Fibroblast of skin of right biceps (primary cell): ENCODE measurements around the gene NTM.

Experiments
- DNase-seq: peaks from one replicate; pipeline ENCODE4 v3.0.0-alpha.2; 2013

NTM gene

GRCh38 chr11:131942878-131943277 is 572.5 kb downstream of the NTM start:
- DNase-seq: no peak

DNA sequence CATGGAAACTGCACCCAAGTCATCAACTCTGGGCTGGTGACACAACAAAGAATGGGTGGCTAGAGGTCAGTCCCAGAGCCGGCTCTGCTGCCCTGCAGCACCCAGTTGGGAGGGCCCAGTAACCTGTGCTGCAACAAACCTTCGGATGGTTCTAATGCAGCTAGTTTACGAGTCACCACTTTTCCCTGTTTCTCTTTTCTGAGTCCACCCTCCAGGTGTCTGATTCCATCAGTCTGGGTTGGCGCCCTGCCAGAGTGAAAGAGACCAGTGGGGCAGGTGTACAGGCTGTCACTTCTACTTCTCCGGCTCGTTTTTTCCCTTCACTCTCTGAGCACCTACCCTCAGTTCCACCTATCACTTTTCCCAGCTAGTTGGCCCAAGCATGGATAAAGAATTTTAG is 572.9 kb downstream of the NTM start:
- no peak for DNase-seq

DNA sequence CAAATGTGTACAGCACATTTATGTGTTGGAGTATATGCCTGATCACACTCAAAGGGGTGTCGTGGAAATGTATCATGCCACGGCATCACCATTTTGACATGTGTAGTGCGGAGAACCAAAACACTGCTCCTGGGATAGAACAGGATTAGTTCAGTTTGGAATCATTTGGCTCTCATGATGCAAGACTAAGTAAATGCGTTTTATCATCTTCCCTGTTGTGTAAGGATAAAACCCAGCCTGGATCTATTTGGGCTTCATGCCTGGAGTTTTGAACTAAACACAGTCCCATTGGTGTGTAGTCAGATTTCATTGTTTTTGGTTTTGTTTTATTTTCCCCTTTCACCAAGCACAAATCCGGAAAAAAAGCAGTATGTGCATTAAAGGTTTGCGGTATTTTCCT is 574.3 kb downstream of the NTM start:
- DNase-seq: peak; percentile 68

DNA sequence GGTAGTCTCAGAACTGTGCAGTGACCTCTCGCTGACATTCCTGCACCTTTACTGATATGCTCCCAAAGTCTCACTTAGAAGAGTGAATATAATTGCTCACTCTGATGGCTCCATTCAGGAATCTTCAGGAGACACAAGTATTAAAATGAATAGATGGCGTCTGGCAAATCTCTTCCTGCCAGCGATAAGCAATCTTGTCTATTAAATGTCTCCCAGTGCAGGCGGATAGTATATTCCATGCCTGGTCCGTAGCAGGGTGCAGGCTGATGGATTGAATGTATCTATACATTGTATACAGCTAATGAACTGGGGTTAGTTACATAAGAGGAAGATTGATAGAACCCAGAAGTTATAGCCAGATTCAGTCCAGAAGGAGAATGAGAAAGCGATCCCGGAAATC is 575.3 kb downstream of the NTM start:
- DNase-seq: no peak

GRCh38 chr11:131947511-131947910 is 577.1 kb downstream of the NTM start:
- DNase-seq: no peak

GRCh38 chr11:131951121-131951520 is 580.7 kb downstream of the NTM start:
- no peak for DNase-seq

GRCh38 chr11:131954146-131954545 is 583.7 kb downstream of the NTM start:
- DNase-seq: no peak

DNA sequence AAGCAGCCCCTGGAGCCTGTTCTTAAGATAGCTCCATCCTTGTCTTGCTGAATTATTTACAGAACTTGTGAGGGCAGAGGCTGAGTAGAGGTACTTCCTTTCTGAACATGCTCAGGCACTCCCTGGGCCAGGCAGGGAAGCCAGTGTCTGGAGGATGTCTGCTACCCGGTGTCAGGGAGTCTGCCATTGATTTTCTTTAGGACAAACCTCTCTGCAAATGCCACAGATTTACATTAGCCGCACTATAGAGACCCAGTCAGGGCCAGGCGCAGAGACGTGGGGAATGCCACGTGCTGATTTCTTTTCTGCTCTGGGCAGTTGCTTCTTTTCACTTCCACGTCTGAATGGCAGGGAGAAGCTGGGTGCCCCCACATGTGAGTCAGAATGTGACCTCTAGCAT is 585.5 kb downstream of the NTM start:
- DNase-seq: no peak

DNA sequence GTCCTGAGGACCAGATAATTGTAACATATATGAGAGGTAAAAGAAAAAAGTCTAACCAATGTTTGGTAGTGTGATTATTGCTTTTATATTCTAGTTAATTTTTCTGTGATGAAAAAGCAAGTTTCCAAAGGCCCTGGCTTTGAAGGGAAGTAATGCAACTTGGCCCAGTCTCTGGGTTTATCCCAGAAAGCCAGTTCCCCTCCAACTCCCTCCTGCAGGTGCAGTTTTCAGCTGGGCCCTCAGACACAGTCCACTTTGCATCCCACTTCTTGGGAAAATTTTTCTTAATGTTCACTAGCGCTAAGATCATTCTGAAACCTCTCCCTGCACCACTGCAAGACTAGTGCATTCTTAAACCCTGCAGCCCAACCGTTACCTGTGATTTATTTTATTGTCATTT is 586.8 kb downstream of the NTM start:
- no peak for DNase-seq

GRCh38 chr11:131957875-131958274 is 587.5 kb downstream of the NTM start:
- DNase-seq: no peak

DNA sequence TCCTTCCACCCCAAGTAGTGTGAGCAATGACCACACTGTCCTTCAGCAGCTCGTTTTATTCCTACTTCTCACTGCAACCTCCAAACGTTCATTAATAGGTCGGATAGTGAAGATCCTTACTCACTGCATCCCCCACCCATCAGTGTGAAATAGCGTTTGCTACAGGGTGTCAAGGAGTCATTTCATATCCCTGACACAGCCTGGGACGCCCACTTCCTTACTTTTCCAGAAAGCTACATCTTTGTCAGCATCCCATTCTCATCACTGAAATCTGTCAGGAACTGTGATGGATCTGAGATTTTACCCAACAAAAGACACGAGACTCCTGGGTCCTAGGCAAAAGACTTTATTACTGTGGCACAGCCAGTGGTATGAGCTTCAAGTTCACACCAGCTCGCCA is 592.4 kb downstream of the NTM start:
- DNase-seq: no peak

- peak; percentile 29 for DNase-seq
Observed at GRCh38 chr11:131964698-131965483, 594.5 kb downstream of the NTM start.

DNA sequence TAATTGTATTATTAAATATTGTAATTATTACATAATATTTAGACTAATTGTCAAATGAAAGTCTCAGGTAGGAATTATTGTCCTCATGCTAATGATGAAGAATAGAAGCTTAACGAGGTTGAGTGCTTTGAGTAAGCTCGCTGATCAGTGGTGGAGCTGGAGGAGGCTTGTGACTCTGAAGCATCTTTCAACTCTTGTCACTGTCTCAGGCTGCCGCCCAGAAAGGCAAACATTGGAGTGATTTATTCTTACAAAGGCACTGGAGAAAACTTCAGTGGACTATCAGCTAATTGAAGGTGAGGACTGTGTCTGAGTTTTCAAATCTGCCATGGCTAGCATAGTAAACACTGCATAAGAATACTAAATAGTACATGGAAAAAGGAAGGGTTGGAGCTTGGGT is 595.1 kb downstream of the NTM start:
- no peak for DNase-seq

GRCh38 chr11:131966667-131967066 is 596.3 kb downstream of the NTM start:
- DNase-seq: no peak

DNA sequence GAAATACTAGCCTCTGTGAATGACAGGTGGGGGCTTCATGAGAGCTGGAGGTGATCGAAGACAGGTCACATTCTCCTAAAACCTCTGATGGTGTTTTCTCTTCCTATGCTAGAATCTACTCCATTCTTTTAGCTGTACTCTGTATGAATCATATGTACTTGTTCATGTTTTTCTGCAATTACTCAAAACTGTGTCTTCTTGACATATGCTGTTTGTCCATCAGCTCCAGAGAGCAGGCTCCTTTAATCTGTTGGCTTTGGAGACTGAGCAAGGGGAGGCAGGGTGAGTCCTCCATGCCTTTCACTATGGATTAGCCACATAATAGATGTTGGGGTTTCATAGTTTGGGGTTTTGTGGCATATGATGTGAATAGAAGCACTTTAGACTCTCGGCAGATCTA is 598.8 kb downstream of the NTM start:
- no peak for DNase-seq

DNA sequence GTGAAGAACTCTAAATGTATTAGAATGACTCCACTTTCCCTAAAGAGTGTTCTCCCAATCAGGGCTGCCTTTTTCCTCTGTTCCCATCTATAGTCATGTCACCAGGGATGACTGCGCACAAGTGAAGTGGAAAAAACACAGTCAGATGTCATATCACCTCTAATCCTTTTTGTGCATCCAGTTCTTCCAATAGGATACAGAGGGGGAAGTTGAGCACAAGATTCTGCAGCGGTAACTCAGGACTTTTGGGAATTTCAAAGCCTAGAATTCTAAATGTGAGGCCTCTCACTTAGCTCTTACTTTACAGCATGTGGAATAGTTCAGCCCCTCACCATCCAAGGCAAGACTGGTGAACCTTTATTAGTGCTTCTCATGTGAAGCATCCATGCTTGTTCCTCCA is 602.6 kb downstream of the NTM start:
- DNase-seq: no peak

- DNase-seq: no peak
Observed at GRCh38 chr11:131975619-131976018, 605.2 kb downstream of the NTM start.

DNA sequence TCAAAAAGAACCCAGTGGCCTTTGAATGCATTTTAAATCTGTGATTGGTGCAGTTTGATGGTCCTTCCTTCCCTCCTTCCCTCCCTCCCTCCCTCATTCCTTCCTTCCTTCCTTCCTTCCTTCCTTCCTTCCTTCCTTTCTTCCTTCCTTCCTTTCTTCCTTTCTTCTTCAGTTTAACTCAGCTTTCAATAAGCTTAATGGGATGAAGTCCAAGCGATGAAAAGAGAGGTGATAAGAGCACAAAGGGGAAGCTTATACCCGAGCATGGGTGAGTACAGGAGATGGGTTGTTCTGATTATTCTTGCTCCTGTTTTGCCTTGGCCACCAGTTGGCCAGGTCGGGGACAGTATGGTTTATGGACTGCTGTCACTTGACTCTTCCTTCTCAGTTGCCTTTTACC is 605.6 kb downstream of the NTM start:
- DNase-seq: no peak

DNA sequence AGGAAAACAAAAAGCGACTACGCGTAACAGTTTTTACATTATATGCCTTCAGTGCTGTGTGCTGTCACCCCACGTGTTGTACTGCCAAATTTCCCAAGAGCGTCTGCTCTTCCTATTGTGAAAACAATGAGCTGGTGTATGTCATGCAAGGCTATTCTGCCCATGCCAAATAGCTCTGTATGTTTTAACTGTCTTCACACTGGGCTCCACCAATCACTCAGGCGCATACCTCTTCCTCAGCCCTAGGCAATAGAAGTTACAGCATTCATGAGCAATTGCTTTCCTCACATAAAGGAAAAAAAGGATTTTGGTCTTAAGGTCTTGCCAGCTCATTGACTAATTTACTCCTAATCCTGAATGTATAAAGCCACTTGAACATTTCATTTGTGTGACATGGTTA is 606.8 kb downstream of the NTM start:
- peak; percentile 57 for DNase-seq

DNA sequence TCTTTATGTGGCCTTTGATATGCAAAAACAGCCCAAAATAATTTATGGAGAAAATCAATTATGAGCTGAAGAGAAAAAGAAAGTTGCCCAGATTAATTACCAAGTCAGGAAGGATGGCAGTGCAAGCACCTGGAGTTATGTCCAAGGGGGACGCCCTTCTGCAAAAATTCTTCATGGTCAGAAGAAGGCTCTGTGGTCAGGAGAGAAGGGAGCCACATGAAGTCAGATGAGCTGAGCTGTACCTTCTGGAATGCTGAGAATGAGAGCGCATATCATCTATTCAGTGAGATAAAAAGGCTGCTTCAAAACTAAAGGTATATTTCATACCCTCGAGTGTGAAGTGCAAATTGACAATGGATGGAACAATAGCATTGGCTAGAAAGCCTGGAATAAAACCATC is 607.4 kb downstream of the NTM start:
- peak; percentile 80 for DNase-seq

DNA sequence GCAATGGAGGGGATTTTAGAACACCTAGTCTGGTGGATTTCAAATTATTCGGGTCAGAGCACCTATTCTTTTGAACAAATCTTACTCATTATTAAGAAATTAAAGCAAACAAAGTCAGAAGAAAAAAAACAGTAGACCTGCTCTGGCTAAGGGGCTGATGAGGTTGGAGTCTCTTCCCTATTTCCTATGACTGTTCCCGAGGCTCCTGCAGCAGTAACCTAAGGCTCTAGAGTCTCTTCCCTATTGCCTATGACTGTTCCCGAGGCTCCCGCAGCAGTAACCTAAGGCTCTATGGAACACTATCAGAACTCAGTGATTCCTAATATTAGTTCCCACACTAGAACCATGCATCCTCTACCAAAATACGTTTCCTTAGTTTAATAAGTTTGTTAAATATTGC is 607.9 kb downstream of the NTM start:
- DNase-seq: no peak

DNA sequence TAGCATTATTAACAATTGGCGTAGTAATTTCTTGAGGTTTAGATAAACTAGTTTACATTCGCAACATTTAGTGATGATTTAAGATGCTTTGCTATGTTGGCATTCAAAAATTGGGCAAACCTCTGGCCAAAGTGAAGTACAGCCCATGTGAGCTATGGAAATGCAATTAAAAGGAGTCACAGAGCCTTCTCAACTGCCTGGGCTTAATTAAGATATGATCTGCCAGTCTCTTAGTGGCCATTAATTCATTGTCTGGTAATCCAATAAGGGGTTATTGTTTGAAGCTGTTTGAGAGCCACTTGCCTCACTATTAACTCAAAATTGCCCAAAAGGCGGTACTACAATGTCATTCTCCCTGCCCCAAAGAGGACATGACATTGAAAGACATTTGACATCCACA is 608.9 kb downstream of the NTM start:
- DNase-seq: no peak

DNA sequence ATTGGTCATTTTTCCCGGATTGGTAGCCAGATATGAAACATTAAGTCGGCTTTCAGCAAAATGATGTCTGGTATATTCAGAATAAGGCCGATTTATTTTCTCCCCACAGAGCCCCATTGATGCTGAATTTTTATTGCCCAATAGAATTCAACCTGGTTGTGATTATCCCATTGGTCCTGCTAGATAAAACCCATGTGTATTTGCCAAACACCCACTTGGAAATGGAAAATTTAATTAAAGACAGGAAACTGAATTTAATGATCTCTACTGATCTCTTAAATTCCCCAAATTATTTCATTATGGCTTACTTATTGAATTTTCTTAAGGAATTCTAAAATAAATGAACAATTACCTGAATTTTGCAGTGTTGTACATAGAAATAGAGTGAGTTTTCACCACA is 609.8 kb downstream of the NTM start:
- no peak for DNase-seq

DNA sequence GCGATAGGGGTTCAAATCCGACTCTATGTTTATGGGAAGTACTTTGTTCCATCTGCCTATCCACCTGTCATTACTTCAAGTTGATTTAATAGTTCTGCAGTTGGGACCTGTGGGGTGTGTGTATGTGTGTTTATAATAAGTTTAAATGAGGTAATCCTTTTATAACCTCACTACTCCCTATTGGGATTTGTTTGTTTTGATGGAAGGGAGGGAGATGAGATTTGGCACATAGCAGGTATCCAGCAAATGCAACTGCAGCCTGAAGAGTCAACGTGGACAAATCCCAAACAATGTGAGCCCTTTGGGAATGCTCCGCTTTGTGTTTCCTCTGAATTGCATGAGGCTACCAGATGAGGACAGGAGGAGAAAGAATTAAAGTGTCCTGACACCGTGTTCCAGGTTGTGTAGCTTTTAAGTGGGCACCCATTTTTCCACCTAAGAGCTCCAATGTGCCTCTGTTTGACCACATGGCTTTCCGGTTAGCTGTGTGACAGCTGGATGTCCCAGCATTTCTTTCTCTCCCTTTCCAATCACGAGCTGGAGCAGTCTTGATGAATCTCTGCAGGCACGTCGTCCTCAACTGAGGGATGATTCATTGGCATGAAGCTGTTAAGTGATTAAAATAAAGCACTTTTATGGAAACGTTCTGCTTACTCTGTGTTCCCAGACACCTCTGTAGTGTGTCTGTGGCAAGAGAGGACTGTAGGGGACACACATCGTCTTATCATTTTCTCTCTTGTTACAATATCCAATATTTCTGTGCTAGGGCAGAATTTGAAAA is 610.7 kb downstream of the NTM start:
- DNase-seq: peak; percentile 53

DNA sequence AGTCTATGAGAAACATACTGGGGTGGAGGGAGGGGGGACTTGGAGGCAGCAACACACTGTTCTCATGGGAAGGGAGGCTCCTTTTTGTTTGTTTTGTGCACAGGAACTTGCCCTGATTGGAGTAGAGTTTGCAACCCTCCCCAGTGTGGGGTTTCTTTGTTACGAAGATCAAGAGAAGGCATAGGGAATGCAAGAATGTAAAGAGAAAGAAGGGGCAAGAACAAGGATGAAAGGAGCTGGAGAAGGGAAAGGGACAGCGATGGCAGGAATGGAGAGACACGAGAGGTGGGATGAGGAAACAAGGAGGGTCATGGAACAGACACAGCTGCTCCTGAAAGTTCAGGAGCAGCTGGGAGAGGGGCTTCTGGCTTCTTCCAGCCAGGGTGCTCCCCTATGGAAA is 611.7 kb downstream of the NTM start:
- no peak for DNase-seq
